ENCODE data around the gene WRAP73. TPM values are rescaled to one million over a fixed set of nuclear protein-coding genes. Genes with fewer than 3 reads are reported as not detected.

WRAP73 gene
- total RNA-seq, 1 donor from 2014 or later, result 20.5 TPM

DNA sequence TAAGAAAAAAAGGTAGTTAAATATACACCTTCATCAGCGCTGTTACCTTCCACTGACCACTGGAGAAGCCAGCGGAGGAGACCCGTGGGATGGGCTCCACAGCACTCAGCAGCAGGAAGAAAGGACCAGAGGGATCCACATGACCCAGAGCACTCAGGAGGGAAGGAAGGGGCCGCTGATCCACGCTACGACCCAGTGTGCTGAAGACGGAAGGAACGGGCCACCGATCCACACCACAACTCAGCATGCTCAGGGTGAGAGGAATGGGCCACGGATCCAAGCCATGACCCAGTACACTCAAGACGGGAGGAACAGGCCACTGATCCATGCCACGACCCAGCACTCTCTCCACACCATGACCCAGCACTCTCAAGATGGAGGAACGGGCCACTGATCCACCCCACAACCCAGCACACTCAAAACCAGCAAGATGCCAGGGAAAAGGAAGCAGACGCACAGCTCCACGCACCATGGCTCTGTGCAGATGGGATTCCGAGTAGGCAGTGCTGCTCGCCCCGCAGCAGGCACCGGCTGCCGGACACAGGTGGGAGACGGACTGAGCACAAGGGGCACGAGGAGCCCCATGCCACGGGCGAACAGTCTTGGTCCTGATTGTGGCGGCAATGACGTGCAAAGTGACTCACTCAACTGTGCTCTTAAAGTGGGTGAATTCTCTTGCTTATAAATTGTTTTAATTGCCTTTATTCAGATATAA is 8.7 kb downstream of the WRAP73 start:
- Mint-ChIP-seq H3K36me3 (ENCODE audit: unreplicated experiment) (peaks cover 25% of the 10 kb centered on the region), H3K4me1 (ENCODE audit: unreplicated experiment) (no peaks in the 10 kb centered on the region), H3K27me3 (ENCODE audit: unreplicated experiment) (no peaks in the 10 kb centered on the region), H3K4me3 (ENCODE audit: unreplicated experiment) (no peak overlapping the region), H3K9me3 (ENCODE audit: unreplicated experiment) (no peaks in the 10 kb centered on the region), H3K27ac (ENCODE audit: unreplicated experiment) (no peak overlapping the region)
- DNase-seq (ENCODE audit: extremely low spot score, unreplicated experiment), result no peak
- TF ChIP-seq, protein P1, sequence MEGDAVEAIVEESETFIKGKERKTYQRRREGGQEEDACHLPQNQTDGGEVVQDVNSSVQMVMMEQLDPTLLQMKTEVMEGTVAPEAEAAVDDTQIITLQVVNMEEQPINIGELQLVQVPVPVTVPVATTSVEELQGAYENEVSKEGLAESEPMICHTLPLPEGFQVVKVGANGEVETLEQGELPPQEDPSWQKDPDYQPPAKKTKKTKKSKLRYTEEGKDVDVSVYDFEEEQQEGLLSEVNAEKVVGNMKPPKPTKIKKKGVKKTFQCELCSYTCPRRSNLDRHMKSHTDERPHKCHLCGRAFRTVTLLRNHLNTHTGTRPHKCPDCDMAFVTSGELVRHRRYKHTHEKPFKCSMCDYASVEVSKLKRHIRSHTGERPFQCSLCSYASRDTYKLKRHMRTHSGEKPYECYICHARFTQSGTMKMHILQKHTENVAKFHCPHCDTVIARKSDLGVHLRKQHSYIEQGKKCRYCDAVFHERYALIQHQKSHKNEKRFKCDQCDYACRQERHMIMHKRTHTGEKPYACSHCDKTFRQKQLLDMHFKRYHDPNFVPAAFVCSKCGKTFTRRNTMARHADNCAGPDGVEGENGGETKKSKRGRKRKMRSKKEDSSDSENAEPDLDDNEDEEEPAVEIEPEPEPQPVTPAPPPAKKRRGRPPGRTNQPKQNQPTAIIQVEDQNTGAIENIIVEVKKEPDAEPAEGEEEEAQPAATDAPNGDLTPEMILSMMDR (IDR thresholded peaks at IDR 0.05), result no peak

DNA sequence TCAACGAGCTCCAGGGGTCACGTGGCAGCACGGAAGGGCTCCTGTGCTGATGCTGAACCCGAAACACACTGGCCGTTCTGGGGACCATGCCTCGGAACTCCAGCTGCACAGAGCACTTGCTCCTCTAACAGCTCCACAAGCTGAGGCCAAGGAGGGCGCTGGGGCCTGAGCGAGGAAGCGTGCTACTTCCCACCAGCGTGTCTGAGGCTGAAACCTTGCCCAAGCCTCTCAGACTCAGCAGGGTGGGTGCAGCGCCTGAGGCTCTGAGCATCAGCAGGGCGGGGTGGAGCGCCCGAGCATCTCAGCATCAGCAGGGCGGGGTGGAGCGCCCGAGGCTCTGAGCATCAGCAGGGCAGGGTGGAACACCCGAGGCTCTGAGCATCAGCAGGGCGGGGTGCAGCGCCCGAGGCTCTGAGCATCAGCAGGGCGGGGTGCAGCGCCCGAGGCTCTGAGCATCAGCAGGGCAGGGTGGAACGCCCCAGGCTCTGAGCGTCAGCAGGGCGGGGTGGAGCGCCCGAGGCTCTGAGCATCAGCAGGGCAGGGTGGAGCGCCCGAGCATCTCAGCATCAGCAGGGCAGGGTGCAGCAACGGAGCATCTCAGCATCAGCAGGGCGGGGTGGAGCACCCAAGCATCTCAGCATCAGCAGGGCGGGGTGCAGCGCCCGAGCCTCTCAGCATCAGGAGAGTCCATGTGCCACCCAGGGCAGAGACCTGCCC is 9.6 kb downstream of the WRAP73 start:
- Mint-ChIP-seq H3K36me3 (ENCODE audit: unreplicated experiment) (peaks cover 24% of the 10 kb centered on the region), H3K9me3 (ENCODE audit: unreplicated experiment) (no peaks in the 10 kb centered on the region), H3K4me1 (ENCODE audit: unreplicated experiment) (no peaks in the 10 kb centered on the region), H3K27me3 (ENCODE audit: unreplicated experiment) (no peaks in the 10 kb centered on the region), H3K4me3 (ENCODE audit: unreplicated experiment) (no peak overlapping the region), H3K27ac (ENCODE audit: unreplicated experiment) (no peak overlapping the region)
- DNase-seq (ENCODE audit: extremely low spot score, unreplicated experiment), result no peak
- TF ChIP-seq, protein P1 (IDR thresholded peaks at IDR 0.05), result no peak

DNA sequence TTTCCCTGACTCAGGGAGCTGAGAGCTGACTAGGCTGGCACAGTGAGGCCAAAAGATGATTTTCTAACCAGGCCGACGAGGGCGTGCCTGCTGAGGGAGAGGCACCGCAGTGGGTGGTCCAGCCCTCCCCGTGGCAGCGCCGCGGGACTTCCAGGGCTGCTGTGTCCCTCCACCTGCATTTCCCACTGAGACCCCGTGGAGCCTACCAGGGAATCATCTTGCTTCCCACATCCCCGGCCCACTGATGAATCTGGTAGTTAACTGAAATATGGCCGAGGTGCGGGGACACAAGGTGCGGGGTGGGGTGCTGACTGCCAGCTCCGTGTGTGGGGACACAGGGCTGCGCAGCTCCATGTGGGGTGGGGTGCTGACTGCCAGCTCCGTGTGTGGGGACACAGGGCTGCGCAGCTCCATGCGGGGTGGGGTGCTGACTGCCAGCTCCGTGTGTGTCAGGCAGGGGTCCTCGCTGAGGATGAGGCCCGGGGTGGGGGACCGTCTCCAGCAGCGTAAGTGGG is 10.4 kb downstream of the WRAP73 start:
- DNase-seq (ENCODE audit: extremely low spot score, unreplicated experiment), result no peak

DNA sequence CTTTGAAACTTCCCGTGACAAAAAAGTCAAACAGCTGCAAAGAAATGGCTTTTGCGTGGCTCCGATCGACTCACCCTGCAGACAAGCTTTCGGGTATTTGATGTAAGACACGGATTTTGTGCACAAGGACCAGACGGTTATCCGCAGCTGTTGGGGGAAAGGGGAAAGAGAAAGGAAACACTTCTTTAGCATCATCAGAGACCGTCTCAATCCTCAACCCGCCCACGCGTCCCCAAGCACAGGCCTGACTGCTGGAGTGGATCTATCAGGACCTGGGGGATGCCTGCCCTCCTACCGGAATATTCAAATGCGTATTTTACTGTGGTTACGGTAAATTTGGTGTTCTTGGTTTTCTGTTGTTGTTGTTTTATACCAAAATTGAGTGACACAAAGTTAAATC is 11.2 kb downstream of the WRAP73 start:
- H3K9me3 Mint-ChIP-seq (ENCODE audit: unreplicated experiment), result no peaks in the 10 kb centered on the region
- no peaks in the 10 kb centered on the region for H3K4me1 Mint-ChIP-seq (ENCODE audit: unreplicated experiment)
- no peak overlapping the region for H3K27ac Mint-ChIP-seq (ENCODE audit: unreplicated experiment)
- no peak overlapping the region for H3K4me3 Mint-ChIP-seq (ENCODE audit: unreplicated experiment)
- peaks cover 29% of the 10 kb centered on the region for H3K36me3 Mint-ChIP-seq (ENCODE audit: unreplicated experiment)
- no peak for DNase-seq (ENCODE audit: extremely low spot score, unreplicated experiment)
- H3K27me3 Mint-ChIP-seq (ENCODE audit: unreplicated experiment), result no peaks in the 10 kb centered on the region
- TF ChIP-seq, protein P1 (IDR thresholded peaks at IDR 0.05), result no peak

More for the DNA sequence above, 10.4 kb downstream of the WRAP73 start:
- TF ChIP-seq, protein P1 (IDR thresholded peaks at IDR 0.05), result no peak
- Mint-ChIP-seq H3K36me3 (ENCODE audit: unreplicated experiment) (peaks cover 27% of the 10 kb centered on the region), H3K27ac (ENCODE audit: unreplicated experiment) (no peak overlapping the region), H3K9me3 (ENCODE audit: unreplicated experiment) (no peaks in the 10 kb centered on the region), H3K4me3 (ENCODE audit: unreplicated experiment) (no peak overlapping the region), H3K27me3 (ENCODE audit: unreplicated experiment) (no peaks in the 10 kb centered on the region), H3K4me1 (ENCODE audit: unreplicated experiment) (no peaks in the 10 kb centered on the region)

DNA sequence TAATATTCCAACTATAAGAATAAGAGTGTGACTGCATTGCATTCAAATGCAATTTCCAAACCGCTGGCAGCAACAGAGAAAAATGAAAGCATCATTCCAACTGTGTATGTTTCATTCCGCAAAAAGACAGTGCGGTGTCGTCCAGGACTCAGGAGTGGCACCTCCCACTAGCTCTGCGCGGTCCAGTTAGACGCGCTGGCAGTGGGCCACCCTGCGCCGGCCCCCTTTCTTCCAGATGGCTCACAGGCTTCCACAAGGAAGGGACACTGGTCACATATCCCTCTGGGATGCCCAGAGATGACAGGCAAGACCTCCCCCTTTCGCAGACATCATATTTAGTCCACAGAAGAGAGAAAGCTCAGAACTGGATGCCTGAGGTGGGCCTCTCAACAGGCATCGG is 11.9 kb downstream of the WRAP73 start:
- Mint-ChIP-seq H3K9me3 (ENCODE audit: unreplicated experiment) (no peaks in the 10 kb centered on the region), H3K4me1 (ENCODE audit: unreplicated experiment) (no peaks in the 10 kb centered on the region), H3K4me3 (ENCODE audit: unreplicated experiment) (no peak overlapping the region), H3K36me3 (ENCODE audit: unreplicated experiment) (peaks cover 29% of the 10 kb centered on the region), H3K27me3 (ENCODE audit: unreplicated experiment) (no peaks in the 10 kb centered on the region), H3K27ac (ENCODE audit: unreplicated experiment) (no peak overlapping the region)
- no peak for DNase-seq (ENCODE audit: extremely low spot score, unreplicated experiment)
- TF ChIP-seq, protein P1 (IDR thresholded peaks at IDR 0.05), result no peak
